CD14-positive monocyte (primary cell): Measurements from ENCODE around the gene FANCI. TPM values are rescaled to one million over a fixed set of nuclear protein-coding genes. Genes with fewer than 3 reads are reported as not detected.
A peak's percentile ranks its signal among the peaks of the same experiment; 100 is the strongest.

Source experiments
- DNase-seq, 3 donors: peaks; one replicate each; pipeline ENCODE4 v3.0.0-alpha.2; 2011 to 2022
- H2AFZ ChIP-seq: 2 replicates; pipeline ENCODE4 v1.6.0; 2012; ENCODE audit warnings: mild to moderate bottlenecking, low read depth, low read length, inconsistent platforms; ENCODE audit not compliant: insufficient read depth, poor library complexity, severe bottlenecking
- H3K27ac ChIP-seq, 2 donors: 1 replicate in 1 of 2; 2 replicates in 1 of 2; pipeline ENCODE4 v1.5.1; 2012 to 2013; ENCODE audit warnings: low read length in 2 of 2, control low read depth in 1 of 2, inconsistent platforms in 1 of 2, low read depth in 1 of 2, mild to moderate bottlenecking in 1 of 2
- H3K27me3 ChIP-seq, 2 donors: one replicate each; pipeline versions ENCODE4 v1.6.0 to v1.6.1; 2011 to 2013; ENCODE audit warnings: low read length in 2 of 2; ENCODE audit not compliant: control insufficient read depth in 2 of 2, insufficient read depth in 2 of 2
- H3K36me3 ChIP-seq, 2 donors: replicated peaks in 1 of 2; 1 replicate in 1 of 2; 2 replicates in 1 of 2; pipeline versions ENCODE4 v1.5.1 to v1.6.1; 2012 to 2013; ENCODE audit warnings: low read length in 2 of 2, control low read depth in 1 of 2, inconsistent platforms in 1 of 2, mild to moderate bottlenecking in 1 of 2; ENCODE audit not compliant: insufficient read depth in 2 of 2, control insufficient read depth in 1 of 2
- H3K4me1 ChIP-seq, 2 donors: 1 replicate in 1 of 2; 2 replicates in 1 of 2; pipeline versions ENCODE4 v1.5.1 to v1.6.1; 2012 to 2013; ENCODE audit warnings: low read length in 2 of 2, control low read depth in 1 of 2, inconsistent platforms in 1 of 2, mild to moderate bottlenecking in 1 of 2, moderate library complexity in 1 of 2; ENCODE audit not compliant: insufficient read depth in 2 of 2, control insufficient read depth in 1 of 2
- H3K4me2 ChIP-seq: replicated peaks from 2 replicates; pipeline ENCODE3; 2012; ENCODE audit warnings: low read length, moderate library complexity, mild to moderate bottlenecking; ENCODE audit not compliant: poor library complexity, severe bottlenecking; ENCODE audit errors: extremely low read depth
- H3K4me3 ChIP-seq, 3 experiments: fragments of 200-600 bp in 1 of 3; sonication (generic) in 1 of 3; replicated peaks in 1 of 3; 1 replicate in 2 of 3; 2 replicates in 1 of 3; pipeline ENCODE4 v1.5.1; 2011 to 2013; ENCODE audit warnings: low read length in 3 of 3, mild to moderate bottlenecking in 3 of 3, control low read depth in 2 of 3, low read depth in 2 of 3, inconsistent platforms in 1 of 3, moderate library complexity in 1 of 3
- H3K79me2 ChIP-seq: 2 replicates; pipeline ENCODE4 v1.6.0; 2012; ENCODE audit warnings: mild to moderate bottlenecking, control low read depth, inconsistent platforms, low read length, moderate library complexity; ENCODE audit not compliant: insufficient read depth
- H3K9ac ChIP-seq: 2 replicates; pipeline ENCODE4 v1.6.0; 2017; ENCODE audit warnings: low read length, mild to moderate bottlenecking; ENCODE audit not compliant: insufficient read depth, poor library complexity, severe bottlenecking
- H3K9me3 ChIP-seq, 2 donors: replicated peaks in 1 of 2; 1 replicate in 1 of 2; 2 replicates in 1 of 2; pipeline versions ENCODE4 v1.5.1 to v1.6.1; 2012 to 2013; ENCODE audit warnings: low read length in 2 of 2, control low read depth in 1 of 2; ENCODE audit not compliant: control insufficient read depth in 1 of 2, insufficient read depth in 1 of 2
- H4K20me1 ChIP-seq: 2 replicates; pipeline ENCODE4 v1.6.0; 2012; ENCODE audit warnings: mild to moderate bottlenecking, low read length, control low read depth, moderate library complexity; ENCODE audit not compliant: insufficient read depth
- H3K27ac Mint-ChIP-seq, 7 donors: one replicate each; pipeline ENCODE4 v1.8.0; 2020; ENCODE audit warnings: mild to moderate bottlenecking in 7 of 7, mixed read lengths in 7 of 7, moderate library complexity in 6 of 7, inconsistent platforms in 2 of 7
- H3K27me3 Mint-ChIP-seq, 3 donors: one replicate each; pipeline ENCODE4 v1.8.0; 2021 to 2022; ENCODE audit warnings: low read depth in 3 of 3, mild to moderate bottlenecking in 3 of 3, mixed read lengths in 3 of 3, moderate library complexity in 3 of 3, inconsistent platforms in 1 of 3
- H3K36me3 Mint-ChIP-seq, 2 donors: one replicate each; pipeline ENCODE4 v1.8.0; 2020; ENCODE audit warnings: mixed read lengths in 2 of 2, inconsistent platforms in 1 of 2, mild to moderate bottlenecking in 1 of 2
- H3K4me1 Mint-ChIP-seq: one replicate; pipeline ENCODE4 v1.8.0; 2020; ENCODE audit warnings: mild to moderate bottlenecking, mixed read lengths
- H3K4me3 Mint-ChIP-seq, 2 donors: one replicate each; pipeline ENCODE4 v1.8.0; 2020; ENCODE audit warnings: mild to moderate bottlenecking in 2 of 2, mixed read lengths in 2 of 2, moderate library complexity in 1 of 2
- H3K9me3 Mint-ChIP-seq, 7 donors: one replicate each; pipeline ENCODE4 v1.8.0; 2020 to 2022; ENCODE audit warnings: mixed read lengths in 7 of 7, mild to moderate bottlenecking in 6 of 7, moderate library complexity in 6 of 7, inconsistent platforms in 2 of 7
- CTCF ChIP-seq: fragments of 200-600 bp; IDR thresholded peaks from one replicate; pipeline ENCODE4 v1.8.0; 2022; ENCODE audit warnings: antibody characterized with exemption, mild to moderate bottlenecking
- WGBS: methylation state at CpG from one replicate; pipeline ENCODE4 v1.1.5; 2013; ENCODE audit warnings: missing lambda C conversion rate; ENCODE audit not compliant: insufficient coverage; 5-methylcytosine and 5-hydroxymethylcytosine counted together
- intact Hi-C, 2 donors: fragments of 100-400 bp; cut with micrococcal nuclease; formaldehyde crosslinking; loops; one replicate each; pipeline versions ENCODE4 v1.15.0 to v1.15.1; 2023
- polyA plus RNA-seq, 3 donors: library from polyadenylated mRNA; depleted of rRNA in 1 of 3; unstranded in 2 of 3; stranded (reverse) in 1 of 3; fragments of 300-500 nt in 2 of 3; fragments of >200 nt in 1 of 3; fragmentation: Illumina TruSeq in 2 of 3; gene quantifications; 1 replicate in 2 of 3; 2 replicates in 1 of 3; pipeline ENCODE4 v1.2.3, GENCODE V29; 2012 to 2021

The FANCI gene
- polyA plus RNA-seq, 3 donors = 1.4 to 2.6 (median 1.5) TPM

GRCh38 chr15:89291934-89292438, 48.2 kb downstream of the FANCI start:
- H3K79me2 ChIP-seq = no peaks in the 10 kb centered on the region
- H3K4me1 ChIP-seq = no peaks in the 10 kb centered on the region
- no peaks in the 10 kb centered on the region for H3K27me3 ChIP-seq
- peaks cover 0 to 3% (median 0%) of the 10 kb centered on the region in 3 donors for H3K27me3 Mint-ChIP-seq
- no peaks in the 10 kb centered on the region for H3K4me1 Mint-ChIP-seq
- intact Hi-C loops = no loop called here
- peaks cover 35 to 78% of the 10 kb centered on the region in 2 donors for H3K36me3 ChIP-seq
- no peaks in the 10 kb centered on the region for H3K9me3 Mint-ChIP-seq
- no peak overlapping the region for H3K4me3 ChIP-seq
- H3K9me3 ChIP-seq = no peaks in the 10 kb centered on the region
- no peak overlapping the region for H3K27ac ChIP-seq
- no peak overlapping the region for H3K4me3 Mint-ChIP-seq
- H3K27ac Mint-ChIP-seq = no peak overlapping the region
- no peak for TF ChIP-seq CTCF
- no peak overlapping the region for H2AFZ ChIP-seq
- no CpG with 5 or more reads among the region's 2 CpGs for WGBS
- no peak for DNase-seq
- H3K36me3 Mint-ChIP-seq = peaks cover 59 to 77% of the 10 kb centered on the region in 2 donors
- H4K20me1 ChIP-seq = no peaks in the 10 kb centered on the region
- H3K9ac ChIP-seq = no peak overlapping the region
- H3K4me2 ChIP-seq = no peak overlapping the region

- intact Hi-C loops = no loop called here
- no CpG with 5 or more reads among the region's 2 CpGs for WGBS
- Mint-ChIP-seq H3K4me3 (no peak overlapping the region), H3K4me1 (no peaks in the 10 kb centered on the region), H3K9me3 (peaks cover 0 to 2% (median 0%) of the 10 kb centered on the region in 7 donors), H3K27me3 (peaks cover 0 to 3% (median 0%) of the 10 kb centered on the region in 3 donors), H3K36me3 (peaks cover 55 to 79% of the 10 kb centered on the region in 2 donors), H3K27ac (peak overlapping the region in 1 of 7 donors; percentile 60)
- Histone ChIP-seq H2AFZ (no peak overlapping the region), H3K27ac (no peak overlapping the region), H3K4me2 (no peak overlapping the region), H3K9me3 (no peaks in the 10 kb centered on the region), H3K9ac (no peak overlapping the region), H3K79me2 (no peaks in the 10 kb centered on the region), H3K4me1 (no peaks in the 10 kb centered on the region), H3K27me3 (no peaks in the 10 kb centered on the region), H3K4me3 (no peak overlapping the region), H3K36me3 (peaks cover 35 to 68% of the 10 kb centered on the region in 2 donors), H4K20me1 (no peaks in the 10 kb centered on the region)
- DNase-seq = no peak
- TF ChIP-seq CTCF = no peak
These were observed 49.2 kb downstream of the FANCI start for GRCh38 chr15:89293012-89293411.
